Measurements from ENCODE around the gene TICAM2.

TICAM2 gene

DNA sequence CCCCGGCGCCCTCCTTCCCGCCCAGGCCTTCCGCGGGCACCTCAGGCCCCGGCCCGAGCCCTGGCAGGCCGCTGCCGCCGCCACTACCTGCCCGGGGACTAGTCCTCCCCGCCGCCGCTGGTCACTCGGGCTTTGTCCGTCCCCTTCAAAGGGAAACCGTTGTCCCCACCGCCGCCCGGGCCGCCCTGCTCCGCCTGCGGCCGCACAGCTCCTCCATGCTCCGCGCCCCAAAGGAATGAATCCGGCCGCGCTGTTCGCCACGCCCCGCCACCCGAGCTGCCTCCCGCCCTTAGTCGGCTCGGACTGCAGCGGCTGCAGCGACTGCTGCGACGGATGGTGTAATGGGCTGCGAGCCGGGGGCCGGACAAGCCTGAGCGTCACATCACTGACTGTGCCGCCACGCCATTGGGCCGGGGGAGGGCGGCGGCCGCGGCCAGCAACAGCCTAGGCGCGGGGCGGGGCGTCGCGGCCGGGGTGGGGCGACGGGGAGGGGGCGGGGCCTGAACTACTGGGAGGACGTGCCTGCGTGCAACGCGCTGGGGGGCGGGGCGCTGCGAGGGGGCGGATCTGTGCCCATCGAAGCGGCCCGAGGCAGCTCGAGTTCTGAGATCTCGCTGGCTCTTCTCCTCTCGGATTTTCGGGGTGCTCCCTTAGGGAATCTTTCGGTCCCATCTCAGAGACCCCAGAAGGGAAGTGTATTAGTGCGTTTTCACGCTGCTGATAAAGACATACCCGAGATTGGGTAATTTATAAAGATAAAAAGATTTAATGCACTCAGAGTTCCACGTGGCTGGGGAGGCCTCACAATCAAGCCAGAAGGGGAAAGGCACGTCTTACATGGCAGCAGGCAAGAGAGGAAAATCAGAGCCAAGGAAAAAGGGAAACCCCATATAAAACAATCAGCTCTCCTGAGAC, 57.6 kb downstream of the TICAM2 start, which contains the start of gene FEM1C:
Gene FEM1C (minus strand): TSS at position 340 of the 915 bp plus-strand sequence. CDS start 1,282 bp downstream, outside the sequence.
- H3K4me3 ChIP-seq (replicated peaks; ENCODE audit: low read depth, low read length), result peak within 1 kb of the TSS; percentile 84
- TF ChIP-seq, protein P1, sequence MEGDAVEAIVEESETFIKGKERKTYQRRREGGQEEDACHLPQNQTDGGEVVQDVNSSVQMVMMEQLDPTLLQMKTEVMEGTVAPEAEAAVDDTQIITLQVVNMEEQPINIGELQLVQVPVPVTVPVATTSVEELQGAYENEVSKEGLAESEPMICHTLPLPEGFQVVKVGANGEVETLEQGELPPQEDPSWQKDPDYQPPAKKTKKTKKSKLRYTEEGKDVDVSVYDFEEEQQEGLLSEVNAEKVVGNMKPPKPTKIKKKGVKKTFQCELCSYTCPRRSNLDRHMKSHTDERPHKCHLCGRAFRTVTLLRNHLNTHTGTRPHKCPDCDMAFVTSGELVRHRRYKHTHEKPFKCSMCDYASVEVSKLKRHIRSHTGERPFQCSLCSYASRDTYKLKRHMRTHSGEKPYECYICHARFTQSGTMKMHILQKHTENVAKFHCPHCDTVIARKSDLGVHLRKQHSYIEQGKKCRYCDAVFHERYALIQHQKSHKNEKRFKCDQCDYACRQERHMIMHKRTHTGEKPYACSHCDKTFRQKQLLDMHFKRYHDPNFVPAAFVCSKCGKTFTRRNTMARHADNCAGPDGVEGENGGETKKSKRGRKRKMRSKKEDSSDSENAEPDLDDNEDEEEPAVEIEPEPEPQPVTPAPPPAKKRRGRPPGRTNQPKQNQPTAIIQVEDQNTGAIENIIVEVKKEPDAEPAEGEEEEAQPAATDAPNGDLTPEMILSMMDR (IDR thresholded peaks at IDR 0.05; ENCODE audit: low read depth, low read length, missing control alignments), result no peak
- DNase-seq (ENCODE audit: extremely low read depth, low read depth), result peak; percentile 82

DNA sequence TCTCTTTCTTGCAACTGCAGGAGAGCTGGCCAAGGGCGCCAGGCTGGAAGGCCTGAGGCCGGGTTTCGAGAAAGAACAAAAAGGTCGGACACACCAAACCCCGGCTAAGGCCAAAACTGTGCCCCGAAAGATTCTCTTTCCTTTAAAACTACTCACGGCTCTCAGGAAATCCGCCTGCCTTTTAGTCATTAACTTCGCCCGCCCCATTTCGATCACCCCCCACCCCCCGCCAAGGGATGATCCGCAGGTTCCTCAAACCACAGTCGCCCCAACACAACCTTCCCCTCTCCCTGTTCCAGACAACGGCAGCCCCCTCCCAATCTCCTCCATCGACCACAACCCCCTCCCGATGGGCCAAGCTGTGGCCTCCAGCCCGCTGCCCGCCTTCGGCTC, 58.2 kb downstream of the TICAM2 start:
- peak overlapping the region; percentile 84 for H3K4me3 ChIP-seq (replicated peaks; ENCODE audit: low read depth, low read length)
- TF ChIP-seq, protein P1 (IDR thresholded peaks at IDR 0.05; ENCODE audit: low read depth, low read length, missing control alignments), result no peak
- no peak for DNase-seq (ENCODE audit: extremely low read depth, low read depth)

DNA sequence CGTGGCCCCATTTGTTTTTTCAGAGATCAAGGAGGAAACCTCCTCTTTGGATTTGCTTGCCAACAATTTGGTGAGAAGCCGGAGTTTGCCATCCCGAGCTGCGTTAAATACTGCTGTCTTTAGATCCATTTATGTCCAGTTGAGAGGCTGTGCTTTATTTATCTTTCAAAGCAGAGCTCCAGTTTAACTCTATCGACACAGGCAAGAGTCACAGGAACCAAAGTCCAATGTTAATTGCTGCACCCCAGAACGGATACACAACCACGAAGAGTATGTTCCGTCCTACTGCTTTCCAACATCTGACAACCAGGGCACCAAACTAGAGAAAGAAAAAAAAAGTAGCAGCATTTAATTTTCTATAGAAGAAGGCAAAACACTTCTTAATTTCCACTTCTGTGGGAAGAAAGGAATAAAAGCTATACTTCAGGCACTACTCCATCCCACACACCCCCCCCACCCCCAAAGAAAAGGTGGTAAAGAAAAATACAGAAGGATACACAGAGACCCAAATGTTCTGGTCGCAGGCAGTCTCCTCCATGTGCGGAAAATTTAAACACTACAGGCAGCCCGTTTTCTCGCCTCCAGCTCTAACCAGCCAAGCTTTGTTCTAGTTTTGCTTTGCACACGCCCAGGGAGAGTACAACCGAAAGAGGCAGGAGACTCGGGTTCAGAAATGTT, 58.8 kb downstream of the TICAM2 start:
- H3K4me3 ChIP-seq (replicated peaks; ENCODE audit: low read depth, low read length), result peak overlapping the region; percentile 84
- DNase-seq (ENCODE audit: extremely low read depth, low read depth), result no peak
- TF ChIP-seq, protein P1 (IDR thresholded peaks at IDR 0.05; ENCODE audit: low read depth, low read length, missing control alignments), result no peak

DNA sequence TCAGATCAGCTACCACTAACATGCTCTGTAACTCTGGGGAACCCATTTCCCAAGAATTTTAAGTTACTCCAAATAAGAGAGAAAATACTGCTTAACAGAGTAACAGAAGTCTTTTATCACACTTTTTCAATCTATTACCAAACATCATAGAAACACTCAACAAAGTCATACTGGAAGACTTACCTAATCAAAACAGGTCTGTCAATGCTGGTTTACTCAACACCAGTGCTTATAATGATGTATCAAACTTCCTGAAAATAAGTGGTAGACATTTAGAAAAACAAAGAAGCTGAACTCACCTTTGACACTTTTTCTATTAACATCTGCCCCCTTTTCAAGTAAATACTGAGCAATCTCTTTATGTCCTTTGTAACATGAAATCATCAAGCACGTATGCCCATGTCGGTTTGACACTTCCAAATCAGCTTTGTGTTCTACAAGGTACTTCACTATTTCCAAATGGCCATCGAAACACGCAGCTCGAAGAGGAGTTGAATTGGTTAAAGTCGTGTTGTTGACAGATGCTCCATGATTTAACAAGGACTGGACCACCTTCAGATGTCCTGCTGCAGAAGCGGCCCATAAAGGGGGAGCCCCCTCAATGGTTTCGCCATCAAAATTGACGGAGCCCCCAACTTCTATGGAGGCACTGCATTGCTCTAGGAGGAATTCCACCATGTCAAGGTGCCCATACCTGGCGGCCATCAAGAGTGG, 59.5 kb downstream of the TICAM2 start:
- peak overlapping the region; percentile 84 for H3K4me3 ChIP-seq (replicated peaks; ENCODE audit: low read depth, low read length)
- no peak for DNase-seq (ENCODE audit: extremely low read depth, low read depth)
- TF ChIP-seq, protein P1 (IDR thresholded peaks at IDR 0.05; ENCODE audit: low read depth, low read length, missing control alignments), result no peak

DNA sequence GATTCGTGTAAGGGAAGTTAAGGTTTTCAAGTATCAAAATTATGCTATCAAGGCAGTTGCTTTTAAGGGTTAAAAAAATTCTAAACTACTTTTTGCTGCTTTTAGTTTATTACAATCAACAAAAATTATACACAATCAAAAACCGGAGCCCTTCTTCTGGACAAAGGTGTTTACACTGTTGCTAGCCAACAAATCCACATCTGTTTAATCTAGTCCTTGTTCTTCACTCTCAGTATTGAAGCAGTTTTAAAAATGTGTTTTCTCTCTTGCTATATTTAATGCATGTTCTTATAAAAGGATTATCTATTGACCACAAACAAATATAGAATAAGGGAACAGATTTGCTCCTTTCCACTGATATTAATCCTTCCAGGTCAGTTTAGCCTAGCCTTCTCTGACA, 60.2 kb downstream of the TICAM2 start:
- TF ChIP-seq, protein P1 (IDR thresholded peaks at IDR 0.05; ENCODE audit: low read depth, low read length, missing control alignments), result no peak
- DNase-seq (ENCODE audit: extremely low read depth, low read depth), result no peak
- peak overlapping the region; percentile 84 for H3K4me3 ChIP-seq (replicated peaks; ENCODE audit: low read depth, low read length)

DNA sequence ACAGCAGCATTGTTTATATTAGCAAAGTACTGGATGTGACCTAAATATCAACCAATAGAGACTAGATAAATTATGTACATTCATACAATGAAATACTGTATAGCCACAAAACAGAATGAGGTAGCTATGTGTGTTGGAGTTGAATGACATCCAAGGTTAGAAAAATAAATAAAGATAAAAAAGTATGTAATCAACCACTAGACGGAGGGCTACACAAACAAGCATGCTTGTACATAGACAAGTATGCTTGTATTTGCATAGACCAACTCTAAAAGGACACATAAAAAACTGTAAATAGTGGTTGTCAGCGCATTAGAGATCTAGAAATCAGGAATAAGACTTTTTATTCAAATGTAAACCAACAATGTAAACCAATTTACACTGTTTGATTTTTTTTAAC, 60.7 kb downstream of the TICAM2 start:
- no peak for DNase-seq (ENCODE audit: extremely low read depth, low read depth)
- TF ChIP-seq, protein P1 (IDR thresholded peaks at IDR 0.05; ENCODE audit: low read depth, low read length, missing control alignments), result no peak
- peak overlapping the region; percentile 84 for H3K4me3 ChIP-seq (replicated peaks; ENCODE audit: low read depth, low read length)

Measured in HFF-Myc (cell line).